GM19351 (cell line): ENCODE measurements around the gene ADCK1.
"Not testable (repeated sequence)": the region's sequence is repeated elsewhere in the genome, so short reads cannot be mapped to it uniquely, and the experiment has no call there.

Source experiments
- ATAC-seq: cut with Tn5 transposase; IDR thresholded peaks from one replicate; pipeline ENCODE4 v1.9.1; 2021; ENCODE audit warnings: mild to moderate bottlenecking, moderate library complexity; ENCODE audit not compliant: unreplicated experiment

ADCK1 gene

GRCh38 chr14:77808250-77808649 is 8.3 kb downstream of the ADCK1 start:
- ATAC-seq = no peak

GRCh38 chr14:77809011-77809410 is 9.1 kb downstream of the ADCK1 start:
- no peak for ATAC-seq

- ATAC-seq = peak; percentile 79
Measured at GRCh38 chr14:77812028-77812427, 12.1 kb downstream of the ADCK1 start.

GRCh38 chr14:77812682-77813081 is 12.8 kb downstream of the ADCK1 start:
- not testable (repeated sequence) for ATAC-seq

- ATAC-seq = no peak
Measured at GRCh38 chr14:77822307-77822706, 22.4 kb downstream of the ADCK1 start.

- ATAC-seq = no peak
Measured at GRCh38 chr14:77822741-77823140, 22.8 kb downstream of the ADCK1 start.

GRCh38 chr14:77823378-77823777 is 23.5 kb downstream of the ADCK1 start:
- ATAC-seq = no peak

- ATAC-seq = no peak
Measured at GRCh38 chr14:77825895-77826519, 26.1 kb downstream of the ADCK1 start.

GRCh38 chr14:77830692-77831091 is 30.8 kb downstream of the ADCK1 start:
- ATAC-seq = no peak

GRCh38 chr14:77832297-77832696 is 32.4 kb downstream of the ADCK1 start:
- no peak for ATAC-seq

- ATAC-seq = no peak
Measured at GRCh38 chr14:77837926-77838325, 38.0 kb downstream of the ADCK1 start.

- ATAC-seq = no peak
Measured at GRCh38 chr14:77838831-77839511, 39.1 kb downstream of the ADCK1 start.

- ATAC-seq = no peak
Measured at GRCh38 chr14:77843195-77843594, 43.3 kb downstream of the ADCK1 start.

GRCh38 chr14:77843651-77844050 is 43.7 kb downstream of the ADCK1 start:
- ATAC-seq = no peak

- no peak for ATAC-seq
Measured at GRCh38 chr14:77844802-77845201, 44.9 kb downstream of the ADCK1 start.

GRCh38 chr14:77848031-77848430 is 48.1 kb downstream of the ADCK1 start:
- no peak for ATAC-seq

GRCh38 chr14:77849711-77850110 is 49.8 kb downstream of the ADCK1 start:
- no peak for ATAC-seq

GRCh38 chr14:77853919-77854318 is 54.0 kb downstream of the ADCK1 start:
- ATAC-seq = no peak

- no peak for ATAC-seq
Measured at GRCh38 chr14:77856941-77857340, 57.0 kb downstream of the ADCK1 start.

GRCh38 chr14:77859934-77860570 is 60.1 kb downstream of the ADCK1 start:
- no peak for ATAC-seq

- no peak for ATAC-seq
Measured at GRCh38 chr14:77861201-77861600, 61.3 kb downstream of the ADCK1 start.

- peak; percentile 80 for ATAC-seq
Measured at GRCh38 chr14:77862154-77862786, 62.4 kb downstream of the ADCK1 start.
